Body of pancreas (tissue), 4 donors: ENCODE results near the gene MCCC1.

Experiments
- CTCF ChIP-seq, 7 experiments: fragments of 450-650 bp in 4 of 7; fragments of 200-600 bp in 3 of 7; sonication (generic) in 3 of 7; IDR thresholded peaks; one replicate each; pipeline ENCODE4 v1.5.1; 2016 to 2019; ENCODE audit warnings: antibody characterized with exemption in 7 of 7
- POLR2A ChIP-seq, 3 donors: fragments of 450-650 bp; IDR thresholded peaks; one replicate each; pipeline ENCODE4 v1.6.1; 2016; ENCODE audit warnings: antibody characterized with exemption in 3 of 3, mild to moderate bottlenecking in 2 of 3

GRCh38 chr3:182981038-182981380 is 118.3 kb downstream of the MCCC1 start:
- no peak for TF ChIP-seq CTCF (IDR thresholded peaks at IDR 0.05)
- TF ChIP-seq POLR2A (IDR thresholded peaks at IDR 0.05), result no peak
